Activated B cell treated with CpG ODN at 0.5 μM for 24 hours (primary cell): ENCODE data around the gene CNTN6. TPM values are rescaled to one million over a fixed set of nuclear protein-coding genes. Genes with fewer than 3 reads are reported as not detected.

Experiments used
- ATAC-seq: fragments of 200-7000 bp; cut with Tn5 transposase; one replicate; pipeline ENCODE4 v1.10.0; 2021; ENCODE audit warnings: low read depth, mild to moderate bottlenecking, moderate library complexity
- CTCF ChIA-PET: fragments of 350-600 bp; sonication (Branson Sonifier 250); formaldehyde crosslinking; loops from one replicate; lab custom pipeline; 2021; ENCODE audit warnings: antibody characterized with exemption; lab: Charles Lee
- POLR2A ChIA-PET: fragments of 350-600 bp; sonication (Branson Sonifier 250); formaldehyde crosslinking; loops from one replicate; lab custom pipeline; 2021; ENCODE audit warnings: antibody characterized with exemption; lab: Charles Lee
- DNase-seq: peaks from one replicate; pipeline ENCODE4 v3.0.0; 2022
- H3K27ac Mint-ChIP-seq: one replicate; pipeline ENCODE4 v1.8.0; 2020; ENCODE audit warnings: mixed read lengths
- H3K27me3 Mint-ChIP-seq: one replicate; pipeline ENCODE4 v1.8.0; 2021; ENCODE audit warnings: mixed read lengths
- H3K36me3 Mint-ChIP-seq: one replicate; pipeline ENCODE4 v1.8.0; 2021; ENCODE audit warnings: low read depth, mixed read lengths
- H3K4me1 Mint-ChIP-seq: one replicate; pipeline ENCODE4 v1.8.0; 2021; ENCODE audit warnings: mixed read lengths
- H3K4me3 Mint-ChIP-seq: one replicate; pipeline ENCODE4 v1.8.0; 2020; ENCODE audit warnings: mild to moderate bottlenecking, mixed read lengths
- H3K9me3 Mint-ChIP-seq: one replicate; pipeline ENCODE4 v1.8.0; 2020; ENCODE audit warnings: mixed read lengths
- CTCF ChIP-seq: fragments of 200-600 bp; IDR thresholded peaks from one replicate; pipeline ENCODE4 v1.8.0; 2022; ENCODE audit warnings: antibody characterized with exemption, mild to moderate bottlenecking
- intact Hi-C: fragments of 100-400 bp; cut with micrococcal nuclease; formaldehyde crosslinking; loops from one replicate; pipeline ENCODE4 v1.15.1; 2024
- total RNA-seq: library from RNA; stranded (reverse); gene quantifications from 2 replicates; pipeline ENCODE4 v1.2.3, GENCODE V29; 2022

CNTN6 gene
- total RNA-seq, 1 donor from 2014 or later = not detected

- ATAC-seq = no peak
- TF ChIP-seq CTCF = no peak
- POLR2A ChIA-PET = no interaction called here
- intact Hi-C loops = no loop called here
- Mint-ChIP-seq H3K36me3 (no peaks in the 10 kb centered on the region), H3K27ac (no peak overlapping the region), H3K9me3 (no peaks in the 10 kb centered on the region), H3K4me1 (no peaks in the 10 kb centered on the region), H3K4me3 (no peak overlapping the region), H3K27me3 (no peaks in the 10 kb centered on the region)
- DNase-seq = no peak
- CTCF ChIA-PET = no interaction called here
These were observed 158.6 kb downstream of the CNTN6 start for GRCh38 chr3:1251282-1252060.

GRCh38 chr3:1252061-1252430, 159.2 kb downstream of the CNTN6 start:
- H3K27me3 Mint-ChIP-seq = no peaks in the 10 kb centered on the region
- no peaks in the 10 kb centered on the region for H3K9me3 Mint-ChIP-seq
- H3K36me3 Mint-ChIP-seq = no peaks in the 10 kb centered on the region
- DNase-seq (no peak), ATAC-seq (no peak)
- no peaks in the 10 kb centered on the region for H3K4me1 Mint-ChIP-seq
- no peak overlapping the region for H3K4me3 Mint-ChIP-seq
- no peak for TF ChIP-seq CTCF
- no peak overlapping the region for H3K27ac Mint-ChIP-seq
- ChIA-PET CTCF (no interaction called here), POLR2A (no interaction called here)
- intact Hi-C loops = no loop called here

DNA sequence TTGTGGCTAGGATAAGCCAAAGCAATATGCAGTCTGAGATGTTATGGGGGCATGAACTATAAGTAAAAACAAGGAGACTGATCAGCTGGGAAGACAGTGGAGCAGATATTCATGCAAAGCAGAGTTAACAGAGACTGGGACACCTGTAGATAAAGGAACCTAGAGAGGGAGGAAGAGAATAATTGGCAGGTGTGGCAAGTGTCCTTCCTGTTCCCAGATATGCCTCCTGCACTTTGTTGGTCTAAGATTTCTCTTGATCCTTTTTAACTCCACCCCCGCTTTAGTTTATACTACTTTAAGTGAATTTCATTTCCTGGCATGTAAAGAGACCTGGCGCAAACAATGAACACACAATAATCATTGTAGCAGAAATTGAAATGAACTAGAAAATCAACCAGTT, 169.4 kb downstream of the CNTN6 start:
- POLR2A ChIA-PET = no interaction called here

GRCh38 chr3:1263121-1263520, 170.3 kb downstream of the CNTN6 start:
- intact Hi-C loops = no loop called here
- H3K9me3 Mint-ChIP-seq = peaks cover 3% of the 10 kb centered on the region
- H3K36me3 Mint-ChIP-seq = no peaks in the 10 kb centered on the region
- DNase-seq = no peak
- H3K27me3 Mint-ChIP-seq = no peaks in the 10 kb centered on the region
- no peaks in the 10 kb centered on the region for H3K4me1 Mint-ChIP-seq
- ATAC-seq = no peak
- H3K4me3 Mint-ChIP-seq = no peak overlapping the region
- H3K27ac Mint-ChIP-seq = no peak overlapping the region
- CTCF ChIA-PET = no interaction called here
- POLR2A ChIA-PET = no interaction called here
- no peak for TF ChIP-seq CTCF

More for the DNA sequence above, 169.4 kb downstream of the CNTN6 start:
- DNase-seq (no peak), ATAC-seq (no peak)
- Mint-ChIP-seq H3K27ac (no peak overlapping the region), H3K36me3 (no peaks in the 10 kb centered on the region), H3K4me3 (no peak overlapping the region), H3K27me3 (no peaks in the 10 kb centered on the region), H3K9me3 (peaks cover 3% of the 10 kb centered on the region), H3K4me1 (no peaks in the 10 kb centered on the region)
- TF ChIP-seq CTCF = no peak
- CTCF ChIA-PET = no interaction called here
- intact Hi-C loops = no loop called here

DNA sequence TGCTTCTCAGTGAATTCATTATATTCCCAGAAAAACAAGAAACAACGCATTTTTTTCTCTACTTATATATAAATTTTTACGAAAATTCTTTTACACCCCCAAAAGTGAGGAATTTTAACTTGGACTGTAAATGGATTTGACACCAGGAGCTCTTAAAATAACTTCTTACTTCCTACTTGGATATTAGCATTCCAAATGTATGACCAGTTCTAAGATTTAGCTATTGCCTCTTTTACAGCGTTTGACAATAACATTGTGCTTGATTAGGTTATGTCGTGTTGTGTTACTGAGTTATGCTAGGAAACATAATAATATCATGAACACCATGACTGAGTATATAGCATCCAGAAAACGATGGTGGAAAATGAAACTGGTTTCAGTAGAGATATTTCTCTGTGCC, 177.0 kb downstream of the CNTN6 start:
- Mint-ChIP-seq H3K9me3 (peaks cover 2% of the 10 kb centered on the region), H3K36me3 (no peaks in the 10 kb centered on the region), H3K4me1 (no peaks in the 10 kb centered on the region), H3K27me3 (no peaks in the 10 kb centered on the region), H3K4me3 (no peak overlapping the region), H3K27ac (no peak overlapping the region)
- intact Hi-C loops = loop anchor here (10.0 kb wide), 1 partner anchor 1745 kb away; no protein-coding TSS in a partner anchor
- ChIA-PET CTCF (no interaction called here), POLR2A (no interaction called here)
- no peak for TF ChIP-seq CTCF
- no peak for ATAC-seq
- no peak for DNase-seq
